Measurements from ENCODE around the gene CENPA. TPM values are rescaled to one million over a fixed set of nuclear protein-coding genes. Genes with fewer than 3 reads are reported as not detected.

CENPA gene
- total RNA-seq, 1 experiment from 2014 or later = 38.4 TPM

GRCh38 chr2:26756337-26756736 lies 29.5 kb upstream of the CENPA start:
- no peaks in the 10 kb centered on the region for H3K36me3 ChIP-seq (ENCODE audit: control insufficient read depth, insufficient read depth, low read length)
- no peak overlapping the region for H3K4me3 ChIP-seq (ENCODE audit: low read depth, low read length)
- peaks cover 58% of the 10 kb centered on the region for H3K4me1 ChIP-seq
- POLR2A ChIA-PET = no interaction called here
- DNase-seq = no peak
- peaks cover 19% of the 10 kb centered on the region for H3K36me3 Mint-ChIP-seq (ENCODE audit: insufficient read depth, unreplicated experiment)
- no peaks in the 10 kb centered on the region for H3K27me3 ChIP-seq (replicated peaks; ENCODE audit: control insufficient read depth, insufficient read depth, low read length)
- peaks cover 4% of the 10 kb centered on the region for H3K9me3 Mint-ChIP-seq (ENCODE audit: unreplicated experiment)
- peaks cover 15% of the 10 kb centered on the region for H3K4me1 Mint-ChIP-seq (ENCODE audit: low read depth, unreplicated experiment)
- peaks cover 10% of the 10 kb centered on the region for H3K9me3 ChIP-seq
- CTCF ChIA-PET = interaction anchor here (0.7 kb wide), 1 partner anchor 914 kb away, joined by 3 read pairs; no protein-coding TSS in a partner anchor
- no peak overlapping the region for H3K4me3 Mint-ChIP-seq (ENCODE audit: unreplicated experiment)
- intact Hi-C loops (cut with micrococcal nuclease; ENCODE audit: unreplicated experiment) = no loop called here
- no peak for TF ChIP-seq CTCF (IDR thresholded peaks at IDR 0.05; ENCODE audit: insufficient read depth in 1 of 2, low read depth in 1 of 2, low read length in 1 of 2, severe bottlenecking in 1 of 2, unreplicated experiment in 1 of 2)
- no TSS peak for BruUV-seq (replicated peaks)
- no peak overlapping the region for H3K27ac Mint-ChIP-seq (ENCODE audit: unreplicated experiment)
- no peaks in the 10 kb centered on the region for H3K27me3 Mint-ChIP-seq (ENCODE audit: insufficient read depth, unreplicated experiment)

DNA sequence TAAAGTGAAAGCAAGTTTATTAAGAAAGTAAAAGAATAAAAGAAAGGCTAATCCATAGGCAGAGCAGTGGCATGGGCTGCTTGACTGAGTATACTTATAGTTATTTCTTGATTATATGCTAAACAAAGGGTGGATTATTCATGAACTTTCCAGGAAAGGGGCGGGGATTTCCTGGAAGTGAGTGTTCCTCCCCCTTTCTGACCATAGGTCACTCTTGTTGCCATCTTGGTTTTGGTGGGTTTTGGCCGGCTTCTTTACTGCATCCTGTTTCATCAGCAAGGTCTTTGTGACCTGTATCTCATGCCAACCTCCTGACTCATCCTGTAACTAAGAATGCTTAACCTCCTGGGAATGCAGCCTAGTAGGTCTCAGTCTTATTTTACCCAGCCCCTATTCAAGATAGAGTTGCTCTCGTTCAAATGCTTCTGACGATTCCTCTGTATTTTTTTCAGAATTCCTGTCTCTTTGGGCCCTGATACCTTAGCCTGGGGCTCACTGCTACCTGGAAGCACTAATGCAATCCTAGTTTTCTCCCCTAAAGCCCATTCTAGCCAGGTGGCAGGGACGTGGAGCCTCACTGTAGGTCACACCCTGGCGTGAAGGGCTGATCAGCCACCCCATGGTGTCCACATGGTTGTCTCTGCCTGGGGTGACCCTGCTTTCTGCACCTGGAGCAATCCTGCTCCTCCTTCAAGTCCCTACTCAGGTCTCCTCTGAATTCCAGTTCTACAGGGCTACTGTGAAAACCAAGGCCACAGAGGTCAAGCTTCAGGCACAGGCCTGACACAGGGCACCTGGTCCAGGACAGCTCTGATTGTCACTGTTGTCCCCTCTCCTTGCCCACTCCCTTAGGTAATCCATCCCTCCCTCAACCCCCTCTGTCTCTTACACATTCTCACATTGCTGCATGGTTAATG lies 27.7 kb upstream of the CENPA start:
- H3K36me3 ChIP-seq (ENCODE audit: control insufficient read depth, insufficient read depth, low read length) = no peaks in the 10 kb centered on the region
- Mint-ChIP-seq H3K4me1 (ENCODE audit: low read depth, unreplicated experiment) (peaks cover 17% of the 10 kb centered on the region), H3K27me3 (ENCODE audit: insufficient read depth, unreplicated experiment) (no peaks in the 10 kb centered on the region), H3K4me3 (ENCODE audit: unreplicated experiment) (peak overlapping the region; percentile 63), H3K9me3 (ENCODE audit: unreplicated experiment) (no peaks in the 10 kb centered on the region), H3K36me3 (ENCODE audit: insufficient read depth, unreplicated experiment) (peaks cover 19% of the 10 kb centered on the region), H3K27ac (ENCODE audit: unreplicated experiment) (peak overlapping the region; percentile 100)
- TF ChIP-seq CTCF (IDR thresholded peaks at IDR 0.05; ENCODE audit: insufficient read depth in 1 of 2, low read depth in 1 of 2, low read length in 1 of 2, severe bottlenecking in 1 of 2, unreplicated experiment in 1 of 2) = no peak
- ChIA-PET CTCF (no interaction called here), POLR2A (no interaction called here)
- intact Hi-C loops (cut with micrococcal nuclease; ENCODE audit: unreplicated experiment) = loop anchor here (1.0 kb wide), 2 partner anchors 8 to 27 kb away; no protein-coding TSS in a partner anchor
- no peaks in the 10 kb centered on the region for H3K27me3 ChIP-seq (replicated peaks; ENCODE audit: control insufficient read depth, insufficient read depth, low read length)
- no peaks in the 10 kb centered on the region for H3K9me3 ChIP-seq
- peaks cover 62% of the 10 kb centered on the region for H3K4me1 ChIP-seq
- peak; percentile 89 to 94 for DNase-seq
- TSS peak; percentile 93 for BruUV-seq (replicated peaks)
- H3K4me3 ChIP-seq (ENCODE audit: low read depth, low read length) = no peak overlapping the region

DNA sequence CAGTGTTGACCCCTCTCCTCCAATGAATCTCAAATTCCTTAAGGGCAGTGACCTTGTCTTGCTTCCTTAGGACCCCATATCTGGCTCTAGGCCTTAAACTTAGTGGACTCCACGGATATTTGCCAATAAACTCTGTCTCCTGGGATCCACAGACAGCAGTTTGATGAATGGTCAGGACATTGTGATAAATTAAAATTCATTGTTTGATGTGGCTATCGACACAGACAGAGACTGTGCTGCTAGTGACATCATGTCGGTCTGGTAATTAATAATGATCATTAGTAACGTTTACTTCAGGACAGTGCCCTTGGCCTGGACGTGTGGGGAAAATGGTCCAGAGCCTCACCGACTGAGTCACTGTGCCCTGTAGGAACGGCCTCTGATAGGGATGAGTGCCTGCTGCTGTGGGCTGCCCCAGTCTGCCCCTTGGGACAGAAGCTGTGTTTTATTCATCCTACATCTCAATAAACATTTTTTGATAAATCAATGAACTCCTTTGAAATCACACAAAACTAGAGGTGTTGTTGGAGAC lies 27.0 kb upstream of the CENPA start:
- H3K9me3 Mint-ChIP-seq (ENCODE audit: unreplicated experiment) = no peaks in the 10 kb centered on the region
- intact Hi-C loops (cut with micrococcal nuclease; ENCODE audit: unreplicated experiment) = loop anchor here (1.0 kb wide), 2 partner anchors 9 to 26 kb away; no protein-coding TSS in a partner anchor
- Histone ChIP-seq H3K36me3 (ENCODE audit: control insufficient read depth, insufficient read depth, low read length) (no peaks in the 10 kb centered on the region), H3K4me1 (peaks cover 67% of the 10 kb centered on the region), H3K27me3 (replicated peaks; ENCODE audit: control insufficient read depth, insufficient read depth, low read length) (no peaks in the 10 kb centered on the region), H3K4me3 (ENCODE audit: low read depth, low read length) (no peak overlapping the region), H3K9me3 (no peaks in the 10 kb centered on the region)
- peak overlapping the region; percentile 100 for H3K27ac Mint-ChIP-seq (ENCODE audit: unreplicated experiment)
- BruUV-seq (replicated peaks) = no TSS peak
- DNase-seq = no peak
- H3K36me3 Mint-ChIP-seq (ENCODE audit: insufficient read depth, unreplicated experiment) = peaks cover 26% of the 10 kb centered on the region
- ChIA-PET POLR2A (no interaction called here), CTCF (no interaction called here)
- no peak for TF ChIP-seq CTCF (IDR thresholded peaks at IDR 0.05; ENCODE audit: insufficient read depth in 1 of 2, low read depth in 1 of 2, low read length in 1 of 2, severe bottlenecking in 1 of 2, unreplicated experiment in 1 of 2)
- peak overlapping the region; percentile 63 for H3K4me3 Mint-ChIP-seq (ENCODE audit: unreplicated experiment)
- peaks cover 24% of the 10 kb centered on the region for H3K4me1 Mint-ChIP-seq (ENCODE audit: low read depth, unreplicated experiment)
- no peaks in the 10 kb centered on the region for H3K27me3 Mint-ChIP-seq (ENCODE audit: insufficient read depth, unreplicated experiment)
